ENCODE measurements around the gene SDK2. TPM values are rescaled to one million over a fixed set of nuclear protein-coding genes. Genes with fewer than 3 reads are reported as not detected.

Gene SDK2
- total and polyA plus RNA-seq, 9 donors, result 0.40 to 5.4 (median 0.96) TPM

GRCh38 chr17:73365301-73365874 lies 278.9 kb downstream of the SDK2 start:
- Histone ChIP-seq H3K27me3 (no peaks in the 10 kb centered on the region), H3K27ac (peak overlapping the region; percentile 50 to 64), H3K4me3 (no peak overlapping the region), H3K36me3 (no peaks in the 10 kb centered on the region), H3K4me1 (ENCODE audit: insufficient read depth) (peaks cover 18% of the 10 kb centered on the region), H3K9me3 (no peaks in the 10 kb centered on the region)
- 18 to 21% (median 19%) methylated on average over 20 of the region's 20 CpGs for WGBS, 3 donors
- TF ChIP-seq CTCF (IDR thresholded peaks at IDR 0.05) (no peak), EP300 (IDR thresholded peaks at IDR 0.05) (no peak), POLR2A (IDR thresholded peaks at IDR 0.05) (no peak)
- intact Hi-C loops (cut with DNase I), result loop anchor here in 2 of 4 donors (5.0 to 10.0 kb wide), 2 partner anchors 51 to 53 kb away; partner anchors contain the start of gene CDC42EP4 (in 2 of the 2)
- DNase-seq, result peak; percentile 60 to 79 (median 71)

- H3K36me3 ChIP-seq, result no peaks in the 10 kb centered on the region
- H3K4me1 ChIP-seq (ENCODE audit: insufficient read depth), result peaks cover 17% of the 10 kb centered on the region
- H3K27ac ChIP-seq, result no peak overlapping the region
- no peaks in the 10 kb centered on the region for H3K9me3 ChIP-seq
- no peak overlapping the region for H3K4me3 ChIP-seq
- no peaks in the 10 kb centered on the region for H3K27me3 ChIP-seq
- DNase-seq, result no peak
- no peak for TF ChIP-seq CTCF (IDR thresholded peaks at IDR 0.05)
- no peak for TF ChIP-seq EP300 (IDR thresholded peaks at IDR 0.05)
- TF ChIP-seq POLR2A (IDR thresholded peaks at IDR 0.05), result no peak
- intact Hi-C loops (cut with DNase I), result loop anchor here in 1 of 4 donors (10.0 kb wide), 1 partner anchor 49 kb away; the partner anchor contains the start of gene CDC42EP4
- WGBS, 3 donors, result 91 to 95% (median 93%) methylated on average over 4 of the region's 4 CpGs
These were observed 280.1 kb downstream of the SDK2 start for GRCh38 chr17:73364155-73364522.

GRCh38 chr17:73363442-73364154 lies 280.6 kb downstream of the SDK2 start:
- 85 to 89% (median 88%) methylated on average over 8 of the region's 8 CpGs for WGBS, 3 donors
- H3K36me3 ChIP-seq, result no peaks in the 10 kb centered on the region
- H3K27me3 ChIP-seq, result no peaks in the 10 kb centered on the region
- no peak for DNase-seq
- no peak overlapping the region for H3K4me3 ChIP-seq
- H3K9me3 ChIP-seq, result no peaks in the 10 kb centered on the region
- no peak overlapping the region for H3K27ac ChIP-seq
- intact Hi-C loops (cut with DNase I), result loop anchor here in 1 of 4 donors (10.0 kb wide), 1 partner anchor 49 kb away; the partner anchor contains the start of gene CDC42EP4
- H3K4me1 ChIP-seq (ENCODE audit: insufficient read depth), result peaks cover 15% of the 10 kb centered on the region
- TF ChIP-seq POLR2A (IDR thresholded peaks at IDR 0.05), result no peak
- no peak for TF ChIP-seq EP300 (IDR thresholded peaks at IDR 0.05)

GRCh38 chr17:73362697-73363096 lies 281.5 kb downstream of the SDK2 start:
- WGBS, 3 donors, result 89 to 92% (median 92%) methylated on average over 11 of the region's 11 CpGs
- Histone ChIP-seq H3K27ac (no peak overlapping the region), H3K4me1 (ENCODE audit: insufficient read depth) (peaks cover 15% of the 10 kb centered on the region), H3K4me3 (no peak overlapping the region), H3K27me3 (no peaks in the 10 kb centered on the region), H3K9me3 (no peaks in the 10 kb centered on the region), H3K36me3 (no peaks in the 10 kb centered on the region)
- DNase-seq, result no peak
- intact Hi-C loops (cut with DNase I), result loop anchor here in 1 of 4 donors (10.0 kb wide), 1 partner anchor 48 kb away; the partner anchor contains the start of gene CDC42EP4
- no peak for TF ChIP-seq POLR2A (IDR thresholded peaks at IDR 0.05)

- H3K36me3 ChIP-seq, result no peaks in the 10 kb centered on the region
- 83 to 86% (median 86%) methylated on average over 28 to 29 of the region's 29 CpGs for WGBS, 3 donors
- no peaks in the 10 kb centered on the region for H3K9me3 ChIP-seq
- peaks cover 11% of the 10 kb centered on the region for H3K4me1 ChIP-seq (ENCODE audit: insufficient read depth)
- H3K27me3 ChIP-seq, result no peaks in the 10 kb centered on the region
- TF ChIP-seq POLR2A (IDR thresholded peaks at IDR 0.05) (no peak), CTCF (IDR thresholded peaks at IDR 0.05) (no peak)
- DNase-seq, result no peak
- H3K27ac ChIP-seq, result no peak overlapping the region
- intact Hi-C loops (cut with DNase I), result loop anchor here in 1 of 4 donors (10.0 kb wide), 1 partner anchor 46 kb away; the partner anchor contains the start of gene CDC42EP4
- H3K4me3 ChIP-seq, result no peak overlapping the region
These were observed 283.1 kb downstream of the SDK2 start for GRCh38 chr17:73360961-73361761.

Data from ovary (tissue), 9 donors.